Pancreas (tissue), 10 donors: ENCODE data around the gene RNASEH2A. TPM values are rescaled to one million over a fixed set of nuclear protein-coding genes. Genes with fewer than 3 reads are reported as not detected.
"Not testable (repeated sequence)": the region's sequence is repeated elsewhere in the genome, so short reads cannot be mapped to it uniquely, and the experiment has no call there.

Source experiments
- ATAC-seq, 4 donors: fragments of 200-7000 bp; cut with Tn5 transposase; one replicate each; pipeline versions ENCODE4 v1.8.0 to v1.9.1; 2020; ENCODE audit warnings: mild to moderate bottlenecking in 4 of 4, moderate library complexity in 4 of 4
- DNase-seq, 6 donors: peaks; one replicate each; pipeline ENCODE4 v3.0.0-alpha.2; 2020
- FAIRE-seq: peaks from 2 replicates; lab custom pipeline; 2012; peaks lifted over from hg19 to GRCh38; lab: Jason Lieb, UNC
- H3K27ac ChIP-seq, 4 donors: fragments of 200-600 bp; sonication (generic); 1 replicate in 3 of 4; 2 replicates in 1 of 4; pipeline versions ENCODE4 v1.5.0 to v1.8.0; 2020
- H3K27me3 ChIP-seq, 4 donors: fragments of 200-600 bp; one replicate each; pipeline ENCODE4 v1.8.0; 2021
- H3K36me3 ChIP-seq, 3 donors: fragments of 200-600 bp; sonication (generic) in 1 of 3; one replicate each; pipeline versions ENCODE4 v1.5.0 to v1.8.0; 2020 to 2021
- H3K4me1 ChIP-seq, 3 donors: fragments of 200-600 bp; one replicate each; pipeline ENCODE4 v1.8.0; 2021
- H3K4me3 ChIP-seq, 4 donors: fragments of 200-600 bp; sonication (generic) in 2 of 4; one replicate each; pipeline versions ENCODE4 v1.5.0 to v1.8.0; 2020 to 2021
- H3K9me3 ChIP-seq, 4 donors: fragments of 200-600 bp; one replicate each; pipeline ENCODE4 v1.8.0; 2021
- WGBS, 2 donors: extraction: QIAGEN DNeasy Blood & Tissue Kit; methylation state at CpG; one replicate each; pipeline ENCODE4 v1.1.7; 2013; 5-methylcytosine and 5-hydroxymethylcytosine counted together
- intact Hi-C, 3 donors: fragments of 100-400 bp; cut with DNase I; formaldehyde crosslinking; loops; one replicate each; pipeline versions ENCODE4 v1.11.1 to v1.14.2; 2022
- polyA plus RNA-seq, 2 donors: library from polyadenylated mRNA; stranded (reverse); fragments of 200-250 nt; gene quantifications; one replicate each; pipeline ENCODE4 v1.2.3, GENCODE V29; 2013
- total RNA-seq, 6 donors: library from RNA; stranded (reverse); fragmentation: NEBNext Ultra II Directional in 4 of 6; extraction: Animal tissue kit (Norgen Biotek cat#: 25700) in 4 of 6; gene quantifications; one replicate each; pipeline versions ENCODE4 v1.2.1 to v1.2.4, GENCODE V29; 2021 to 2023
- TF ChIP-seq, protein P1 (sequence below), 4 donors: fragments of 200-600 bp; sonication (generic) in 3 of 4; IDR thresholded peaks; one replicate each; pipeline versions ENCODE4 v1.5.0 to v1.8.0; 2021; ENCODE audit warnings: antibody characterized with exemption in 4 of 4
- donor health status: healthy with polysubstance abuse.
- donor health status: DM: no; HTN: no; CAD: no; lungs with moderate emphysema.
- donor health status: DM: no; HTN: no; CAD: no.
- donor health status: control.
- donor health status: control.
- donor health status: Bipolar disorder and iron deficiency.
- donor health status: DM: yes; HTN: yes; CAD: no.
- donor health status: DM: no; HTN: no; CAD: no.
- donor health status: DM: no; HTN: no; CAD: no.
- donor health status: DM: yes; HTN: yes; CAD: no.

The RNASEH2A gene
- total and polyA plus RNA-seq, 8 donors, result 1.7 to 6.0 (median 3.6) TPM

DNA sequence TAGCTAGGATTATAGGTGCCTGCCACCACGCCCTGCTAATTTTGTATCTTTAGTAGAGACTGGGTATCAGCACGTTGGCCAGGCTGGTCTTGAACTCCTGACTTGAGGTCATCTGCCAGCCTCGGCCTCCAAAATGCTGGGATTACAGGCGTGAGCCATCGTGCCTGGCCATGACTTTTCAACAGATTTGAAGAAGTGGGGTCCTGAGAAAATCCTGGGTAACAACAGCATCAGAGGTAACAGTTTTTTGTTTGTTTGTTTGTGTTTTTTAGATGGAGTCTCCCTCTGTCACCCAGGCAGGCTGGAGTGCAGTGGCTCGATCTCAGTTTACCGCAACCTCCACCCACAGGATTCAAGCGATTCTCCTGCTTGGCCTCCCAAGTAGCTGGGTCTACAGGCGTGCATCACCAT lies 11.4 kb upstream of the RNASEH2A start:
- Histone ChIP-seq H3K27ac (peak overlapping the region in 2 of 4 donors; percentile 95 to 99), H3K4me3 (no peak overlapping the region)
- intact Hi-C loops, result loop anchor here in 1 of 3 donors (5.0 kb wide), 1 partner anchor 33 kb away; no protein-coding TSS in a partner anchor

DNA sequence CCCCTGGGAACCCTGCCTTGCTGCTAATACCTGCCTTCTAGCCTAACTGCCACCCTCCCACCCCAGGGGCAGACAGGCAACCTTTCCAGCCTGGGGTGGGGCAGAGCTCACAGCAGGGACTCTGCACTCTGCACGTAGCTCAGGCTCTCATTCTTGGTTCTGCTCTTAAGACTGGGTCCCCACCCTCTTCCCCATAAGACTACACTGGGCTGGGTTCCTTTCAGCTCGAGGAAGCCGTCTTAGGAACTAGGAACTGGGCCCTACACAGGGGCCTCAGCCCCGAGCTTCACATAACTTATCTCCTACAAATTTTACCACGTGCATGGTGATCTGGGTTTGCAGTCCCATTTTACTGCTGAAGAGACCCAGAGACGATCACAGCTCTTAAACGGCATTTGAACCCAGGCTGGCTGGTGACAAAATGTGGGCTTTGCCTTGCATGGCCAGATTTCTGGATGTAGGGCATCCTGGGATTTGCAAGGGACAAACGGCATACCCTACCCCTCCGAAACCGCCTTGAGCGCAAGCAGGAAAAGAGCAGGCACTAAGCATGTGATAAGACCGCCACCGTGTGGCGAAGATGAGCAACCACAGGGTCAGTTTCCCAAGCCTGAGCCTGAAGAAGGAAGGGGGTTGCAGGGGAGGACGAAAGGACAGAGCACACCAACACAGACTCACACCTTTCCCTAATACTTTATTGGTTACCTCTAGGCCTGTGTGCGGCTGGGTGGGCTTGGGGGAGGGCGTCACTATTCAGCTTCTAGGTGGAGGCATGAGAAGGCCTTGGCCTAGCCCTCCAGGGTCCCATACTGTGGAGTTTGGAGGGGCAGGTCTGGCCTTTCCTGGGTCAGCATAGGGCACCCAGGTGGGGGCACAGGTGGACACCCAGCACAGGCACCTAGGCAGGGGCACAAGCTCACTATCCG lies 10.0 kb upstream of the RNASEH2A start:
- FAIRE-seq, result no peak
- peak in 5 of 6 donors; percentile 71 to 84 (median 80) for DNase-seq
- intact Hi-C loops, result loop anchor here in 1 of 3 donors (2.0 to 5.0 kb wide), 2 partner anchors 20 to 34 kb away; no protein-coding TSS in a partner anchor
- no peak overlapping the region for H3K4me3 ChIP-seq
- peaks cover 0 to 11% (median 0%) of the 10 kb centered on the region in 3 donors for H3K36me3 ChIP-seq
- peak in 3 of 4 donors; percentile 23 to 34 (median 29) for ATAC-seq
- peaks cover 0 to 20% (median 3%) of the 10 kb centered on the region in 3 donors for H3K4me1 ChIP-seq
- peak overlapping the region in 2 of 4 donors; percentile 23 to 42 for H3K27ac ChIP-seq
- TF ChIP-seq, protein P1, sequence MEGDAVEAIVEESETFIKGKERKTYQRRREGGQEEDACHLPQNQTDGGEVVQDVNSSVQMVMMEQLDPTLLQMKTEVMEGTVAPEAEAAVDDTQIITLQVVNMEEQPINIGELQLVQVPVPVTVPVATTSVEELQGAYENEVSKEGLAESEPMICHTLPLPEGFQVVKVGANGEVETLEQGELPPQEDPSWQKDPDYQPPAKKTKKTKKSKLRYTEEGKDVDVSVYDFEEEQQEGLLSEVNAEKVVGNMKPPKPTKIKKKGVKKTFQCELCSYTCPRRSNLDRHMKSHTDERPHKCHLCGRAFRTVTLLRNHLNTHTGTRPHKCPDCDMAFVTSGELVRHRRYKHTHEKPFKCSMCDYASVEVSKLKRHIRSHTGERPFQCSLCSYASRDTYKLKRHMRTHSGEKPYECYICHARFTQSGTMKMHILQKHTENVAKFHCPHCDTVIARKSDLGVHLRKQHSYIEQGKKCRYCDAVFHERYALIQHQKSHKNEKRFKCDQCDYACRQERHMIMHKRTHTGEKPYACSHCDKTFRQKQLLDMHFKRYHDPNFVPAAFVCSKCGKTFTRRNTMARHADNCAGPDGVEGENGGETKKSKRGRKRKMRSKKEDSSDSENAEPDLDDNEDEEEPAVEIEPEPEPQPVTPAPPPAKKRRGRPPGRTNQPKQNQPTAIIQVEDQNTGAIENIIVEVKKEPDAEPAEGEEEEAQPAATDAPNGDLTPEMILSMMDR (IDR thresholded peaks at IDR 0.05), result peak; percentile 79 to 93 (median 88)
- no peaks in the 10 kb centered on the region for H3K9me3 ChIP-seq
- 10 to 11% methylated on average over 18 of the region's 18 CpGs for WGBS, 2 donors
- H3K27me3 ChIP-seq, result no peaks in the 10 kb centered on the region

More for the DNA sequence above, 11.4 kb upstream of the RNASEH2A start:
- H3K27me3 ChIP-seq, result no peaks in the 10 kb centered on the region
- ATAC-seq, result no peak
- peaks cover 0 to 12% (median 8%) of the 10 kb centered on the region in 3 donors for H3K4me1 ChIP-seq
- H3K36me3 ChIP-seq, result peaks cover 0 to 10% (median 0%) of the 10 kb centered on the region in 3 donors
- TF ChIP-seq, protein P1 (IDR thresholded peaks at IDR 0.05), result no peak
- no peaks in the 10 kb centered on the region for H3K9me3 ChIP-seq
- WGBS, 2 donors, result 88% methylated on average over 9 of the region's 9 CpGs
- peak in 2 of 6 donors; percentile 32 to 42 for DNase-seq
- no peak for FAIRE-seq

DNA sequence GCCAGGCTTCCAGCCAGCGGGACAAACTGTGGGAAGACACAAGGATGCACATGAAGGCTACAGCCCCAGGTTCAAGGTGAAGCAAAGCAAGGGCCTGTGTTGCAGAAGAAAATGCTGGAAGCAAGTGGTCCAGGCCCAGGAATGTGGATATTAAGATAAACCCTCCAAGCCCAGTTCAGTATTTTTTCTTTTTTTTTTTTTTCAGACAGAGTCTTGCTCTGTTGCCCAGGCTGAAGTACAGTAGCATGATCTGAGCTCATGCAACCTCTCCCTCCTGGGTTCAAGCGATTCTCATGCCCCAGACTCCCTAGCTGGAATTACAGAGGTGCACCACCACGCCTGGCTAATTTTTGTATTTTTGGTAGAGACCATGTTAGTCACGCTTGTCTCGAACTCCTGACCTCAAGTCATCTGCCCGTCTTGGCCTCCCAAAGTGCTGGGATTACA lies 9.2 kb upstream of the RNASEH2A start:
- peak in 1 of 6 donors; percentile 24 for DNase-seq
- Histone ChIP-seq H3K4me3 (no peak overlapping the region), H3K27me3 (no peaks in the 10 kb centered on the region), H3K36me3 (peaks cover 0 to 11% (median 0%) of the 10 kb centered on the region in 3 donors), H3K27ac (no peak overlapping the region), H3K9me3 (no peaks in the 10 kb centered on the region), H3K4me1 (peaks cover 0 to 20% (median 3%) of the 10 kb centered on the region in 3 donors)
- WGBS, 2 donors, result 90 to 94% methylated on average over 6 of the region's 6 CpGs
- no peak for ATAC-seq
- no peak for FAIRE-seq
- intact Hi-C loops, result loop anchor here in 1 of 3 donors (2.0 to 5.0 kb wide), 2 partner anchors 20 to 35 kb away; no protein-coding TSS in a partner anchor
- TF ChIP-seq, protein P1 (IDR thresholded peaks at IDR 0.05), result no peak

DNA sequence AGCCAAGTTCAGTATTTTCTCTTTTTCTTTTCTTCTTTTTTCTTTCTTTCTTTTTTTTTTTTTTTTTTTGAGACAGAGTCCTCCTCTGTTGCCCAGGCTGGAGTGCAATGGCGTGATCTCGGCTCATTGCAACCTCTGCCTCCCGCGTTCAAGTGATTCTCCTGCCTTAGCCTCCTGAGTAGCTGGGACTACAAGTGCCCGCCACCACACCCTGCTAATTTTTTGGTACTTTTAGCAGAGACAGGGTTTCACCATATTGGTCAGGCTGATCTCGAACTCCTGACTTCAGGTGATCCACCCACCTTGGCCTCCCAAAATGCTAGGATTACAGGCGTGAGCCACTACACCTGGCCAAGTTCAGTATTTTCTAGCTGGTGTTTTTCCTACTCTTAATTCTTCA lies 8.8 kb upstream of the RNASEH2A start:
- ATAC-seq, FAIRE-seq, H3K4me3 ChIP-seq, DNase-seq, H3K27ac ChIP-seq, H3K9me3 ChIP-seq, H3K27me3 ChIP-seq: not testable (repeated sequence)
- intact Hi-C loops, result loop anchor here in 1 of 3 donors (2.0 to 5.0 kb wide), 2 partner anchors 21 to 35 kb away; no protein-coding TSS in a partner anchor
- WGBS, 2 donors, result 94 to 97% methylated on average over 7 of the region's 7 CpGs
- H3K4me1 ChIP-seq, result peaks cover 0 to 20% (median 3%) of the 10 kb centered on the region in 3 donors
- H3K36me3 ChIP-seq, result peaks cover 0 to 11% (median 0%) of the 10 kb centered on the region in 3 donors
